Activated CD4-positive, alpha-beta memory T cell treated with anti-CD3 and anti-CD28 coated beads, Interleukin-2, amount 10 ng/mL, durations not matched to agents 7 days and 5 days (primary cell): Measurements from ENCODE around the gene UBFD1. TPM values are rescaled to one million over a fixed set of nuclear protein-coding genes. Genes with fewer than 3 reads are reported as not detected.

Source experiments
- CTCF ChIA-PET: fragments of 350-600 bp; sonication (Branson Sonifier 250); formaldehyde crosslinking; loops from one replicate; lab custom pipeline; 2021; ENCODE audit warnings: antibody characterized with exemption, inconsistent platforms; lab: Charles Lee
- POLR2A ChIA-PET: fragments of 350-600 bp; sonication (Branson Sonifier 250); formaldehyde crosslinking; loops from one replicate; lab custom pipeline; 2021; ENCODE audit warnings: antibody characterized with exemption; lab: Charles Lee
- DNase-seq: peaks from one replicate; pipeline ENCODE4 v3.0.0-alpha.2; 2020
- H3K27ac Mint-ChIP-seq: one replicate; pipeline ENCODE4 v1.8.0; 2021; ENCODE audit warnings: mild to moderate bottlenecking, mixed read lengths
- H3K27me3 Mint-ChIP-seq: one replicate; pipeline ENCODE4 v1.8.0; 2021; ENCODE audit warnings: mixed read lengths
- H3K36me3 Mint-ChIP-seq: one replicate; pipeline ENCODE4 v1.8.0; 2021; ENCODE audit warnings: low read depth, mixed read lengths
- H3K4me1 Mint-ChIP-seq: one replicate; pipeline ENCODE4 v1.8.0; 2021; ENCODE audit warnings: mixed read lengths
- H3K4me3 Mint-ChIP-seq: one replicate; pipeline ENCODE4 v1.8.0; 2021; ENCODE audit warnings: mild to moderate bottlenecking, mixed read lengths
- H3K9me3 Mint-ChIP-seq: one replicate; pipeline ENCODE4 v1.8.0; 2021; ENCODE audit warnings: mixed read lengths
- total RNA-seq, 2 experiments: library from RNA; stranded (reverse); gene quantifications; one replicate each; pipeline ENCODE4 v1.2.3, GENCODE V29; 2021

The UBFD1 gene
- total RNA-seq, 2 experiments from 2014 or later = 36.6 to 39.7 TPM

- Mint-ChIP-seq H3K4me1 (peaks cover 40% of the 10 kb centered on the region), H3K9me3 (no peaks in the 10 kb centered on the region), H3K27ac (no peak overlapping the region), H3K27me3 (no peaks in the 10 kb centered on the region), H3K4me3 (no peak overlapping the region), H3K36me3 (peaks cover 11% of the 10 kb centered on the region)
- POLR2A ChIA-PET = interaction anchor here (0.9 to 1.5 kb wide), 2 partner anchors 12 kb away, joined by 4 to 9 read pairs; no protein-coding TSS in a partner anchor
- CTCF ChIA-PET = interaction anchor here (3.7 kb wide), 1 partner anchor 42 kb away, joined by 12 read pairs; the partner anchor contains the start of genes EARS2 and UBFD1
- no peak for DNase-seq
These were observed 41.0 kb upstream of the UBFD1 start for GRCh38 chr16:23516366-23517137.

GRCh38 chr16:23518435-23518891, 39.1 kb upstream of the UBFD1 start:
- ChIA-PET CTCF (interaction anchor here (1.3 kb wide), 1 partner anchor 83 kb away, joined by 4 read pairs; no protein-coding TSS in a partner anchor), POLR2A (interaction anchor here (0.9 kb wide), 1 partner anchor 11 kb away, joined by 3 read pairs; no protein-coding TSS in a partner anchor)
- H3K36me3 Mint-ChIP-seq = peaks cover 22% of the 10 kb centered on the region
- peaks cover 38% of the 10 kb centered on the region for H3K4me1 Mint-ChIP-seq
- H3K27me3 Mint-ChIP-seq = no peaks in the 10 kb centered on the region
- H3K27ac Mint-ChIP-seq = no peak overlapping the region
- no peak overlapping the region for H3K4me3 Mint-ChIP-seq
- no peak for DNase-seq
- no peaks in the 10 kb centered on the region for H3K9me3 Mint-ChIP-seq

DNA sequence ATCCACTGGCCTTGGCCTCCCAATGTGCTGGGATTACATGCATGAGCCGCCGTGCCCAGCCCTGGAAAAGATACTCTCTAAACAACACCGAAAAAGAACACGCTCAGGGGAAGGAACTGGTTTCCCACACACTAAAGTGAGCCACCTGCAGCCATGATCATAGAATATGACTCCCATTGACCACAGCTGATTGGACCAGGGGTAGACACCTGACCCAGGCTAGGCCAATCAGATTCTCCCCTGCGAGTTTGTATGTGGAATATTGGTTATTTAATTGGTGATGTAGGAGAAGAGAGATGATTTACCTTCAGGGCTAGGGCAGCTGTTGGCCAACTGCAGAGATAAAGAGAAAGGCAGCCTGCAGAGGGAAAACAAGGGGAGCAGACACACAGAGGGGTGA, 38.2 kb upstream of the UBFD1 start:
- H3K4me3 Mint-ChIP-seq = no peak overlapping the region
- ChIA-PET POLR2A (no interaction called here), CTCF (interaction anchor here (1.3 kb wide), 1 partner anchor 84 kb away, joined by 4 read pairs; no protein-coding TSS in a partner anchor)
- H3K9me3 Mint-ChIP-seq = no peaks in the 10 kb centered on the region
- H3K27me3 Mint-ChIP-seq = no peaks in the 10 kb centered on the region
- no peak overlapping the region for H3K27ac Mint-ChIP-seq
- no peak for DNase-seq
- peaks cover 32% of the 10 kb centered on the region for H3K4me1 Mint-ChIP-seq
- H3K36me3 Mint-ChIP-seq = peaks cover 27% of the 10 kb centered on the region

- H3K4me1 Mint-ChIP-seq = peaks cover 21% of the 10 kb centered on the region
- H3K9me3 Mint-ChIP-seq = no peaks in the 10 kb centered on the region
- H3K27ac Mint-ChIP-seq = no peak overlapping the region
- ChIA-PET CTCF (interaction anchor here (1.2 kb wide), 1 partner anchor 85 kb away, joined by 3 read pairs; no protein-coding TSS in a partner anchor), POLR2A (interaction anchor here (1.4 kb wide), 1 partner anchor 10 kb away, joined by 3 read pairs; the partner anchor contains the start of gene GGA2)
- peaks cover 34% of the 10 kb centered on the region for H3K36me3 Mint-ChIP-seq
- H3K27me3 Mint-ChIP-seq = no peaks in the 10 kb centered on the region
- no peak overlapping the region for H3K4me3 Mint-ChIP-seq
- no peak for DNase-seq
These were observed 37.0 kb upstream of the UBFD1 start for GRCh38 chr16:23520500-23520899.

DNA sequence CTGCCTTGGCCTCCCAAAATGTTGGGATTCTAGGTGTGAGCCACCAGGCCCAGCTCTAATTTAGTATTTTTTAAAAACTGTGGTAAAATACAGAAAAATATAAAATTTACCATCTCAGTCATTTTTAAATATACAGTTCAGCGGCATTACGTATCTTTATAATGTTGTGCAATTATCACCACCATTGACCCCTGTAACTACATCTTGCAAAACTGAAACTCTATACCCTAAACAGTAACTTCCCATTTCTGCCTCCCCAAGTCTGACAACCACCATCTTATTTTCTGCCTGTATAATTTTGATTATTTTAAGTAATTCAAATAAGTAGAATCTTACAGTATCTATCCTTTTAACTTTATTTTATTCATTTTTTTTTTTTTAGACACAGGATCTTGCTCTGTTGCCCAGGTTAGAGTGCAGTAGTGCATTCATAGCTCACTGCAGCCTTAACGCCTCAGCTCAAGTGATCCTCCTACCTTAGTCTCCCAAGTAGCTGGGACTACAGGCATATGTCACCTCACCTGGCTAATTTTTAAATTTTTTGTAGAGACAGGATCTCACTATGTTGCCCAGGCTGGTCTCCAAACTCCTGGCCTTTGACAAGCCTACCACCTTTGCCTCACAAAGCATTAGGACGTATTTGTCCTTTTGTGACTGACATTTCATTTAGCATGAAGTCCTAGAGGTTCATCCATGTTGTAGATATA, 36.3 kb upstream of the UBFD1 start:
- Mint-ChIP-seq H3K27ac (no peak overlapping the region), H3K4me1 (peaks cover 15% of the 10 kb centered on the region), H3K4me3 (no peak overlapping the region), H3K27me3 (no peaks in the 10 kb centered on the region), H3K9me3 (no peaks in the 10 kb centered on the region), H3K36me3 (peaks cover 35% of the 10 kb centered on the region)
- CTCF ChIA-PET = interaction anchor here (0.8 to 1.2 kb wide), 2 partner anchors 16 to 86 kb away, joined by 3 read pairs; no protein-coding TSS in a partner anchor
- DNase-seq = no peak
- POLR2A ChIA-PET = interaction anchor here (1.4 kb wide), 1 partner anchor 11 kb away, joined by 3 read pairs; the partner anchor contains the start of gene GGA2

DNA sequence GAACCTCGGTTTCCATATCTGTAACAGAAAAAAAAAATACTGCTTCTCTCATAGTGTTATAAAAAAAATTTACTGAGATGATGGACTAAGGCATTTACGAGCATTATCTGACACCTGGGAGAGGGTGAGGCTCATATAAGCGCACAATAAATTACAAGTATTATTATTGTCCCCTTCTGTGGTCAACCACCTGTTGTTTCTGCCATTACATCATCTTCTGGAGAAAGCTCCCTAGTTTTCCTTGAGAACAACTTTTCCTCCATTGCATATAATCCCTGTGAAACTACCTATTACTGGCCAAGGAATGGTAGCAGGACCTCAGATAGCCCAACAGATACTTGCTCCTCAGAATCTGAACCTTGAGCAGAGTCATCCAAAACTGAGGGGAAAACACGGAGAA, 35.6 kb upstream of the UBFD1 start:
- Mint-ChIP-seq H3K9me3 (no peaks in the 10 kb centered on the region), H3K27ac (no peak overlapping the region), H3K4me3 (no peak overlapping the region), H3K4me1 (peaks cover 8% of the 10 kb centered on the region), H3K27me3 (no peaks in the 10 kb centered on the region), H3K36me3 (peaks cover 35% of the 10 kb centered on the region)
- ChIA-PET CTCF (no interaction called here), POLR2A (interaction anchor here (1.4 kb wide), 1 partner anchor 12 kb away, joined by 3 read pairs; no protein-coding TSS in a partner anchor)
- DNase-seq = no peak

DNA sequence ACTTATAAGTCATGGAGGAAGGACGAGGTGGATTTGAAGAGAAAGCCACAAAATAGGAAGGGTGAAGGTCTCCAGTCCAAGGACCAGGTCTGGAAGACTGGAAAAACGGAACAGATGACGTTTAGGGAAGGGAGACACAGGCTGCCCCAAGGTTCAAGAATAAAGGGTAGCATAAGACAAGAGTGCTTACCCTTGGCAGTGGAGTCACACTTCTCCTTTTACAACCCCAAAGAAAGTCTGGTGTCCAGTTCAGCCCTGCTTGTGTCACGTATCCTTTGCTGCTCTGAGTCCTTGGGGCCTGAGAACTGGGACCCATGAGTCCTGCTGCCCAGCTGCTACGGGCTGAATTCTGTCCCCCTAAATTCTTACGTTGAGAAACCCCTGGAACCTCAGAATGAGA, 34.2 kb upstream of the UBFD1 start:
- DNase-seq = no peak
- H3K27me3 Mint-ChIP-seq = no peaks in the 10 kb centered on the region
- ChIA-PET POLR2A (interaction anchor here (1.4 kb wide), 1 partner anchor 14 kb away, joined by 3 read pairs; no protein-coding TSS in a partner anchor), CTCF (no interaction called here)
- peaks cover 38% of the 10 kb centered on the region for H3K36me3 Mint-ChIP-seq
- peaks cover 4% of the 10 kb centered on the region for H3K4me1 Mint-ChIP-seq
- H3K27ac Mint-ChIP-seq = no peak overlapping the region
- no peak overlapping the region for H3K4me3 Mint-ChIP-seq
- H3K9me3 Mint-ChIP-seq = no peaks in the 10 kb centered on the region

- H3K27ac Mint-ChIP-seq = no peak overlapping the region
- CTCF ChIA-PET = no interaction called here
- H3K36me3 Mint-ChIP-seq = peaks cover 38% of the 10 kb centered on the region
- no peaks in the 10 kb centered on the region for H3K9me3 Mint-ChIP-seq
- H3K27me3 Mint-ChIP-seq = no peaks in the 10 kb centered on the region
- DNase-seq = no peak
- H3K4me1 Mint-ChIP-seq = no peaks in the 10 kb centered on the region
- POLR2A ChIA-PET = no interaction called here
- no peak overlapping the region for H3K4me3 Mint-ChIP-seq
These were observed 33.6 kb upstream of the UBFD1 start for GRCh38 chr16:23523876-23524385.

GRCh38 chr16:23524886-23525285, 32.6 kb upstream of the UBFD1 start:
- H3K4me3 Mint-ChIP-seq = no peak overlapping the region
- ChIA-PET CTCF (no interaction called here), POLR2A (no interaction called here)
- no peaks in the 10 kb centered on the region for H3K4me1 Mint-ChIP-seq
- no peaks in the 10 kb centered on the region for H3K27me3 Mint-ChIP-seq
- no peaks in the 10 kb centered on the region for H3K9me3 Mint-ChIP-seq
- H3K27ac Mint-ChIP-seq = no peak overlapping the region
- no peak for DNase-seq
- peaks cover 32% of the 10 kb centered on the region for H3K36me3 Mint-ChIP-seq

- Mint-ChIP-seq H3K27me3 (no peaks in the 10 kb centered on the region), H3K36me3 (peaks cover 24% of the 10 kb centered on the region), H3K27ac (no peak overlapping the region), H3K9me3 (no peaks in the 10 kb centered on the region), H3K4me3 (no peak overlapping the region), H3K4me1 (no peaks in the 10 kb centered on the region)
- DNase-seq = no peak
- ChIA-PET POLR2A (no interaction called here), CTCF (interaction anchor here (0.6 kb wide), 1 partner anchor 272 kb away, joined by 3 read pairs; no protein-coding TSS in a partner anchor)
These were observed 29.4 kb upstream of the UBFD1 start for GRCh38 chr16:23527961-23528643.

GRCh38 chr16:23528644-23529310, 28.8 kb upstream of the UBFD1 start:
- no peaks in the 10 kb centered on the region for H3K9me3 Mint-ChIP-seq
- no peak overlapping the region for H3K4me3 Mint-ChIP-seq
- H3K36me3 Mint-ChIP-seq = peaks cover 25% of the 10 kb centered on the region
- CTCF ChIA-PET = interaction anchor here (0.6 kb wide), 1 partner anchor 271 kb away, joined by 3 read pairs; no protein-coding TSS in a partner anchor
- POLR2A ChIA-PET = no interaction called here
- H3K27me3 Mint-ChIP-seq = no peaks in the 10 kb centered on the region
- DNase-seq = no peak
- no peak overlapping the region for H3K27ac Mint-ChIP-seq
- H3K4me1 Mint-ChIP-seq = no peaks in the 10 kb centered on the region

DNA sequence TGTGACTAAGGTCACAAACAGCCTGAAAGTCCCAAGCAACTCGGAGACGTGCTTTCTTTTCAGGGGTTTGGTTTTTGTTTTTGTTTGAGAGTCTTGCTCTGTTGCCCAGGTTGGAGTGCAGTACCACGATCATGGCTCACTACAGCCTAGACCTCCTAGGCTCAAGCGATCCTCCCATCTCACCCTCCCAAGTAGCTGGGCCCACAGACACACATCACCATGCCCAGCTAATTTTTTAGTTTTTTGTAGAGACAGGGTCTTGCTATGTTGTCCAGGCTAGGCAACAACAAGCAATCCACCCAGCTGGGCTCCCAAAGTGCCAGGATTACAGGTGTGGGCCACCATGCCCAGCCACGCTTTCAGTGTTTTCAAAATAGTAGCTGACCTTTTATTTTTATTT, 27.5 kb upstream of the UBFD1 start:
- ChIA-PET POLR2A (no interaction called here), CTCF (no interaction called here)

More for the DNA sequence above, 27.5 kb upstream of the UBFD1 start:
- no peaks in the 10 kb centered on the region for H3K4me1 Mint-ChIP-seq
- H3K4me3 Mint-ChIP-seq = no peak overlapping the region
- H3K9me3 Mint-ChIP-seq = no peaks in the 10 kb centered on the region
- H3K27ac Mint-ChIP-seq = no peak overlapping the region
- no peaks in the 10 kb centered on the region for H3K27me3 Mint-ChIP-seq
- H3K36me3 Mint-ChIP-seq = peaks cover 23% of the 10 kb centered on the region
- no peak for DNase-seq
